Neuronal stem cell (in vitro differentiated cells): ENCODE results near the gene TNFAIP2.
A peak's percentile ranks its signal among the peaks of the same experiment; 100 is the strongest.

ENCODE experiments used
- DNase-seq: peaks from one replicate; pipeline ENCODE4 v3.0.0-alpha.2; 2013; ENCODE audit warnings: low spot score
- H2AFZ ChIP-seq: one replicate; pipeline ENCODE4 v1.6.1; 2013; ENCODE audit warnings: mild to moderate bottlenecking, low read length, inconsistent platforms
- H2AK5ac ChIP-seq: 2 replicates; pipeline ENCODE4 v1.6.1; 2013; ENCODE audit warnings: low read depth, mild to moderate bottlenecking, inconsistent platforms, low read length, moderate library complexity, mixed read lengths
- H2BK120ac ChIP-seq: 2 replicates; pipeline ENCODE4 v1.6.1; 2013; ENCODE audit warnings: low read depth, mild to moderate bottlenecking, inconsistent platforms, low read length, moderate library complexity, mixed read lengths
- H2BK12ac ChIP-seq: one replicate; pipeline ENCODE4 v1.6.1; 2013; ENCODE audit warnings: low read length, inconsistent platforms
- H2BK15ac ChIP-seq: 2 replicates; pipeline ENCODE4 v1.6.1; 2013; ENCODE audit warnings: mild to moderate bottlenecking, low read length, inconsistent platforms, mixed read lengths
- H2BK5ac ChIP-seq: one replicate; pipeline ENCODE4 v1.6.1; 2013; ENCODE audit warnings: inconsistent platforms, mild to moderate bottlenecking, low read length, moderate library complexity
- H3K14ac ChIP-seq: one replicate; pipeline ENCODE4 v1.6.1; 2013; ENCODE audit warnings: low read length, inconsistent platforms
- H3K18ac ChIP-seq: 2 replicates; pipeline ENCODE4 v1.6.1; 2013; ENCODE audit warnings: low read length, inconsistent platforms
- H3K23ac ChIP-seq: 2 replicates; pipeline ENCODE4 v1.6.1; 2013; ENCODE audit warnings: low read depth, mild to moderate bottlenecking, mixed read lengths, low read length, inconsistent platforms; ENCODE audit not compliant: poor library complexity
- H3K27ac ChIP-seq: replicated peaks from 3 replicates; pipeline ENCODE4 v1.5.1; 2013; ENCODE audit warnings: low read length, inconsistent platforms
- H3K27me3 ChIP-seq, 3 experiments: 2 replicates each; pipeline ENCODE4 v1.6.1; 2013; ENCODE audit warnings: low read length in 3 of 3, mild to moderate bottlenecking in 2 of 3, inconsistent platforms in 1 of 3, low read depth in 1 of 3, mixed read lengths in 1 of 3, moderate library complexity in 1 of 3; ENCODE audit not compliant: control insufficient read depth in 3 of 3, insufficient read depth in 3 of 3
- H3K36me3 ChIP-seq, 2 donors: replicated peaks in 1 of 2; 2 replicates each; pipeline ENCODE4 v1.6.1; 2013; ENCODE audit warnings: low read length in 2 of 2; ENCODE audit not compliant: control insufficient read depth in 2 of 2, insufficient read depth in 2 of 2
- H3K4ac ChIP-seq: 2 replicates; pipeline ENCODE4 v1.6.1; 2013; ENCODE audit warnings: inconsistent platforms, mild to moderate bottlenecking, low read length, moderate library complexity
- H3K4me1 ChIP-seq, 2 donors: 1 replicate in 1 of 2; 2 replicates in 1 of 2; pipeline ENCODE4 v1.6.1; 2013; ENCODE audit warnings: low read length in 2 of 2, low read depth in 1 of 2; ENCODE audit not compliant: control insufficient read depth in 2 of 2, insufficient read depth in 1 of 2
- H3K4me2 ChIP-seq: one replicate; pipeline ENCODE4 v1.6.1; 2013; ENCODE audit warnings: mild to moderate bottlenecking, low read length, inconsistent platforms; ENCODE audit not compliant: insufficient read depth, poor library complexity, severe bottlenecking
- H3K4me3 ChIP-seq, 2 donors: 2 replicates each; pipeline ENCODE4 v1.5.1; 2013; ENCODE audit warnings: low read length in 2 of 2, mild to moderate bottlenecking in 2 of 2, inconsistent platforms in 1 of 2, moderate library complexity in 1 of 2
- H3K79me1 ChIP-seq: one replicate; pipeline ENCODE4 v1.6.1; 2013; ENCODE audit warnings: low read depth, mild to moderate bottlenecking, inconsistent platforms, low read length, moderate library complexity
- H3K9ac ChIP-seq: one replicate; pipeline ENCODE4 v1.6.1; 2013; ENCODE audit warnings: mild to moderate bottlenecking, low read depth, low read length, inconsistent platforms; ENCODE audit not compliant: poor library complexity
- H3K9me3 ChIP-seq, 2 donors: replicated peaks in 1 of 2; 2 replicates each; pipeline versions ENCODE3 to v1.6.1; 2013; ENCODE audit warnings: low read length in 2 of 2, mild to moderate bottlenecking in 2 of 2, inconsistent platforms in 1 of 2, low read depth in 1 of 2, mixed read lengths in 1 of 2, moderate library complexity in 1 of 2; ENCODE audit not compliant: control insufficient read depth in 2 of 2, insufficient read depth in 1 of 2
- H4K8ac ChIP-seq: one replicate; pipeline ENCODE4 v1.6.1; 2013; ENCODE audit warnings: low read depth, mild to moderate bottlenecking, inconsistent platforms, low read length, moderate library complexity
- H4K91ac ChIP-seq: one replicate; pipeline ENCODE4 v1.6.1; 2013; ENCODE audit warnings: low read length, low read depth, mild to moderate bottlenecking, inconsistent platforms; ENCODE audit not compliant: poor library complexity
- WGBS, 2 donors: extraction: QIAGEN DNeasy Blood & Tissue Kit; methylation state at CpG; one replicate each; pipeline ENCODE4 v1.1.7; 2013; ENCODE audit warnings: missing lambda C conversion rate in 2 of 2, mixed read lengths in 1 of 2; ENCODE audit not compliant: insufficient read length in 2 of 2, insufficient replicate concordance in 1 of 2; ENCODE audit errors: extremely low coverage in 2 of 2; 5-methylcytosine and 5-hydroxymethylcytosine counted together

Gene TNFAIP2

GRCh38 chr14:103085106-103086091, 37.9 kb upstream of the TNFAIP2 start:
- Histone ChIP-seq H3K4ac (no peak overlapping the region), H3K36me3 (no peaks in the 10 kb centered on the region), H3K4me2 (no peak overlapping the region), H2AFZ (no peak overlapping the region), H3K4me3 (no peak overlapping the region), H4K8ac (no peak overlapping the region), H2BK12ac (no peak overlapping the region), H3K4me1 (peaks cover 0 to 5% of the 10 kb centered on the region in 2 donors), H2BK120ac (no peak overlapping the region), H4K91ac (no peak overlapping the region), H3K23ac (peak overlapping the region; percentile 57), H2AK5ac (peak overlapping the region; percentile 32), H2BK5ac (no peak overlapping the region), H3K27ac (no peak overlapping the region), H3K9me3 (peaks cover 0 to 4% of the 10 kb centered on the region in 2 donors), H3K27me3 (peaks cover 4 to 72% (median 26%) of the 10 kb centered on the region in 3 experiments), H3K79me1 (no peaks in the 10 kb centered on the region), H2BK15ac (no peak overlapping the region), H3K14ac (no peak overlapping the region), H3K9ac (no peak overlapping the region), H3K18ac (no peak overlapping the region)
- no peak for DNase-seq
- WGBS, 2 donors: no CpG with 5 or more reads among the region's 24 CpGs

GRCh38 chr14:103086771-103087342, 36.4 kb upstream of the TNFAIP2 start:
- Histone ChIP-seq H3K4ac (no peak overlapping the region), H3K79me1 (peaks cover 3% of the 10 kb centered on the region), H2BK15ac (no peak overlapping the region), H3K23ac (no peak overlapping the region), H3K36me3 (no peaks in the 10 kb centered on the region), H2AK5ac (peak overlapping the region; percentile 70), H3K14ac (no peak overlapping the region), H3K27me3 (peaks cover 4 to 82% (median 32%) of the 10 kb centered on the region in 3 experiments), H3K18ac (peak overlapping the region; percentile 22), H4K8ac (no peak overlapping the region), H2BK5ac (no peak overlapping the region), H4K91ac (no peak overlapping the region), H3K4me3 (no peak overlapping the region), H3K4me2 (no peak overlapping the region), H2AFZ (no peak overlapping the region), H2BK12ac (peak overlapping the region; percentile 5), H3K9me3 (peaks cover 0 to 4% of the 10 kb centered on the region in 2 donors), H3K9ac (peak overlapping the region; percentile 53), H3K27ac (no peak overlapping the region), H2BK120ac (no peak overlapping the region), H3K4me1 (peaks cover 0 to 10% of the 10 kb centered on the region in 2 donors)
- WGBS, 2 donors: no CpG with 5 or more reads among the region's 8 CpGs
- no peak for DNase-seq

GRCh38 chr14:103087343-103087835, 35.9 kb upstream of the TNFAIP2 start:
- H4K8ac ChIP-seq: no peak overlapping the region
- H2BK5ac ChIP-seq: no peak overlapping the region
- no peak overlapping the region for H2BK120ac ChIP-seq
- no peak overlapping the region for H3K27ac ChIP-seq
- no CpG with 5 or more reads among the region's 13 CpGs for WGBS, 2 donors
- H3K18ac ChIP-seq: peak overlapping the region; percentile 89
- no peak overlapping the region for H2BK12ac ChIP-seq
- no peak overlapping the region for H3K23ac ChIP-seq
- no peak overlapping the region for H3K14ac ChIP-seq
- H4K91ac ChIP-seq: no peak overlapping the region
- no peaks in the 10 kb centered on the region for H3K36me3 ChIP-seq
- peak; percentile 49 for DNase-seq
- H3K79me1 ChIP-seq: peaks cover 3% of the 10 kb centered on the region
- peaks cover 0 to 2% of the 10 kb centered on the region in 2 donors for H3K9me3 ChIP-seq
- H3K27me3 ChIP-seq: peaks cover 4 to 84% (median 30%) of the 10 kb centered on the region in 3 experiments
- H3K4ac ChIP-seq: no peak overlapping the region
- H3K4me3 ChIP-seq: no peak overlapping the region
- peaks cover 0 to 10% of the 10 kb centered on the region in 2 donors for H3K4me1 ChIP-seq
- no peak overlapping the region for H2BK15ac ChIP-seq
- no peak overlapping the region for H3K9ac ChIP-seq
- no peak overlapping the region for H3K4me2 ChIP-seq
- peak overlapping the region; percentile 73 for H2AK5ac ChIP-seq
- H2AFZ ChIP-seq: no peak overlapping the region

- no peak overlapping the region for H3K23ac ChIP-seq
- H3K9me3 ChIP-seq: no peaks in the 10 kb centered on the region
- no peak overlapping the region for H2AFZ ChIP-seq
- no peak overlapping the region for H3K14ac ChIP-seq
- peaks cover 4 to 89% (median 25%) of the 10 kb centered on the region in 3 experiments for H3K27me3 ChIP-seq
- no peak overlapping the region for H3K9ac ChIP-seq
- no peak overlapping the region for H2BK120ac ChIP-seq
- H3K36me3 ChIP-seq: no peaks in the 10 kb centered on the region
- H3K4me3 ChIP-seq: no peak overlapping the region
- H3K27ac ChIP-seq: no peak overlapping the region
- H3K18ac ChIP-seq: peak overlapping the region; percentile 17
- H3K4me2 ChIP-seq: no peak overlapping the region
- peak overlapping the region; percentile 53 for H2BK5ac ChIP-seq
- no peak for DNase-seq
- H2BK15ac ChIP-seq: no peak overlapping the region
- H2BK12ac ChIP-seq: no peak overlapping the region
- peaks cover 3% of the 10 kb centered on the region for H3K79me1 ChIP-seq
- no CpG with 5 or more reads among the region's 6 CpGs for WGBS, 2 donors
- H3K4me1 ChIP-seq: peaks cover 5 to 10% of the 10 kb centered on the region in 2 donors
- peak overlapping the region; percentile 70 for H2AK5ac ChIP-seq
- no peak overlapping the region for H3K4ac ChIP-seq
- H4K91ac ChIP-seq: no peak overlapping the region
- no peak overlapping the region for H4K8ac ChIP-seq
These were observed 34.3 kb upstream of the TNFAIP2 start for GRCh38 chr14:103088921-103089320.
